OCI-LY1 (cell line): ENCODE measurements around the gene CEP68.

Experiments used
- H2AFZ ChIP-seq: fragments of 200-600 bp; sonication (generic), shearing (Covaris generic); 2 replicates; pipeline ENCODE4 v1.6.0; 2014; ENCODE audit warnings: antibody characterized with exemption, mild to moderate bottlenecking, low read length
- H3F3A ChIP-seq: fragments of 200-600 bp; sonication (generic), shearing (Covaris generic); 2 replicates; pipeline ENCODE4 v1.6.0; 2014; ENCODE audit warnings: mild to moderate bottlenecking, antibody characterized with exemption, low read length, moderate library complexity; ENCODE audit not compliant: insufficient read depth
- H3K27ac ChIP-seq: fragments of 200-600 bp; sonication (generic); 2 replicates; pipeline ENCODE4 v1.5.1; 2014; ENCODE audit warnings: low read length, mixed run types, mild to moderate bottlenecking, low read depth; ENCODE audit not compliant: poor library complexity, severe bottlenecking
- H3K27me3 ChIP-seq: fragments of 200-600 bp; sonication (generic); 2 replicates; pipeline ENCODE4 v1.6.0; 2014; ENCODE audit warnings: antibody characterized with exemption, mild to moderate bottlenecking, low read length, moderate library complexity; ENCODE audit not compliant: insufficient read depth
- H3K36me3 ChIP-seq: fragments of 200-600 bp; sonication (generic); 2 replicates; pipeline ENCODE4 v1.6.1; 2014; ENCODE audit warnings: mild to moderate bottlenecking, antibody characterized with exemption, low read length, moderate library complexity, mixed read lengths; ENCODE audit not compliant: insufficient read depth
- H3K4me1 ChIP-seq: fragments of 200-600 bp; sonication (generic); 2 replicates; pipeline ENCODE4 v1.5.1; 2014; ENCODE audit warnings: mild to moderate bottlenecking, low read length, moderate library complexity; ENCODE audit not compliant: insufficient read depth, severe bottlenecking
- H3K4me2 ChIP-seq: fragments of 200-600 bp; sonication (generic), shearing (Covaris generic); 2 replicates; pipeline ENCODE4 v1.6.1; 2014; ENCODE audit warnings: low read length
- H3K4me3 ChIP-seq: fragments of 200-600 bp; sonication (generic); 2 replicates; pipeline ENCODE4 v1.5.1; 2014; ENCODE audit warnings: low read length, low read depth, mild to moderate bottlenecking, mixed read lengths; ENCODE audit not compliant: poor library complexity, severe bottlenecking
- H3K79me2 ChIP-seq: fragments of 200-600 bp; shearing (Covaris generic); 2 replicates; pipeline ENCODE4 v1.6.1; 2016; ENCODE audit warnings: mixed run types, low read length, mixed read lengths; ENCODE audit not compliant: insufficient read depth
- H3K9ac ChIP-seq: fragments of 200-600 bp; sonication (generic), shearing (Covaris generic); 2 replicates; pipeline ENCODE4 v1.6.1; 2014; ENCODE audit warnings: mild to moderate bottlenecking, low read length, mixed read lengths
- H3K9me2 ChIP-seq: fragments of 200-600 bp; sonication (generic), shearing (Covaris generic); 2 replicates; pipeline ENCODE4 v1.6.1; 2014; ENCODE audit warnings: low read depth, mild to moderate bottlenecking, low read length, mixed read lengths
- H3K9me3 ChIP-seq: fragments of 200-600 bp; shearing (Covaris generic); 2 replicates; pipeline ENCODE4 v1.6.1; 2014; ENCODE audit warnings: low read length, mixed read lengths
- H4K20me1 ChIP-seq: fragments of 200-600 bp; sonication (generic), shearing (Covaris generic); 2 replicates; pipeline ENCODE4 v1.6.0; 2016; ENCODE audit warnings: mild to moderate bottlenecking, low read length; ENCODE audit not compliant: insufficient read depth
- EZH2 ChIP-seq: fragments of 200-600 bp; sonication (generic), shearing (Covaris generic); IDR thresholded peaks from 2 replicates; pipeline ENCODE4 v1.8.0; 2017; ENCODE audit warnings: borderline replicate concordance, mixed run types, mild to moderate bottlenecking, antibody characterized with exemption, low read length, moderate library complexity, mixed read lengths
- TF ChIP-seq, protein P1 (sequence below): fragments of 200-600 bp; sonication (generic), shearing (Covaris generic); IDR thresholded peaks from 2 replicates; pipeline ENCODE4 v1.5.1; 2017; ENCODE audit warnings: mild to moderate bottlenecking, antibody characterized with exemption, low read length, moderate library complexity, mixed read lengths

Gene CEP68

DNA sequence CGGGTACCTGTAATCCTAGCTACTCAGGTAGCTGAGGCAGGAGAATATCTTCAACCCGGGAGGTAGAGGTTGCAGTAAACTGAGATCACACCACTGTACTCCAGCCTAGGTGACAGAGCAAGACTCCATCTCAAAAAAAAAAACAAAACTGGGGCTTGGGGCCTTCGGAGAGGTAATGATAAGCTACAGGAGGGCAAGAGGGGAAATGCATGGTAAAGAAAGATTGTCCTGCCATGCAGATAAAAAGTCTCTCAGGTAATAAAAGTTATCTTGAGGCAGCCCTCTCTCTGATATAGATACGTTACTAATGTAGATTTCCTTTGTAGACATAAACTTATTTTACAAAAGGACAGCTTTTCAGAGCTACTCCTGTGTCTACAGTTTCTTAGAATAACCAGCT lies 77.4 kb downstream of the CEP68 start:
- H2AFZ ChIP-seq: no peak overlapping the region
- no peaks in the 10 kb centered on the region for H3K36me3 ChIP-seq
- no peak overlapping the region for H3K27ac ChIP-seq
- TF ChIP-seq, protein P1, sequence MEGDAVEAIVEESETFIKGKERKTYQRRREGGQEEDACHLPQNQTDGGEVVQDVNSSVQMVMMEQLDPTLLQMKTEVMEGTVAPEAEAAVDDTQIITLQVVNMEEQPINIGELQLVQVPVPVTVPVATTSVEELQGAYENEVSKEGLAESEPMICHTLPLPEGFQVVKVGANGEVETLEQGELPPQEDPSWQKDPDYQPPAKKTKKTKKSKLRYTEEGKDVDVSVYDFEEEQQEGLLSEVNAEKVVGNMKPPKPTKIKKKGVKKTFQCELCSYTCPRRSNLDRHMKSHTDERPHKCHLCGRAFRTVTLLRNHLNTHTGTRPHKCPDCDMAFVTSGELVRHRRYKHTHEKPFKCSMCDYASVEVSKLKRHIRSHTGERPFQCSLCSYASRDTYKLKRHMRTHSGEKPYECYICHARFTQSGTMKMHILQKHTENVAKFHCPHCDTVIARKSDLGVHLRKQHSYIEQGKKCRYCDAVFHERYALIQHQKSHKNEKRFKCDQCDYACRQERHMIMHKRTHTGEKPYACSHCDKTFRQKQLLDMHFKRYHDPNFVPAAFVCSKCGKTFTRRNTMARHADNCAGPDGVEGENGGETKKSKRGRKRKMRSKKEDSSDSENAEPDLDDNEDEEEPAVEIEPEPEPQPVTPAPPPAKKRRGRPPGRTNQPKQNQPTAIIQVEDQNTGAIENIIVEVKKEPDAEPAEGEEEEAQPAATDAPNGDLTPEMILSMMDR: no peak
- TF ChIP-seq EZH2: no peak
- peaks cover 8% of the 10 kb centered on the region for H3K4me1 ChIP-seq
- H3K4me3 ChIP-seq: no peak overlapping the region
- H3K9me2 ChIP-seq: no peaks in the 10 kb centered on the region
- H3K27me3 ChIP-seq: no peaks in the 10 kb centered on the region
- H3K9me3 ChIP-seq: no peaks in the 10 kb centered on the region
- H4K20me1 ChIP-seq: no peaks in the 10 kb centered on the region
- H3K9ac ChIP-seq: no peak overlapping the region
- H3F3A ChIP-seq: no peaks in the 10 kb centered on the region
- H3K79me2 ChIP-seq: peaks cover 10% of the 10 kb centered on the region
- H3K4me2 ChIP-seq: no peak overlapping the region

DNA sequence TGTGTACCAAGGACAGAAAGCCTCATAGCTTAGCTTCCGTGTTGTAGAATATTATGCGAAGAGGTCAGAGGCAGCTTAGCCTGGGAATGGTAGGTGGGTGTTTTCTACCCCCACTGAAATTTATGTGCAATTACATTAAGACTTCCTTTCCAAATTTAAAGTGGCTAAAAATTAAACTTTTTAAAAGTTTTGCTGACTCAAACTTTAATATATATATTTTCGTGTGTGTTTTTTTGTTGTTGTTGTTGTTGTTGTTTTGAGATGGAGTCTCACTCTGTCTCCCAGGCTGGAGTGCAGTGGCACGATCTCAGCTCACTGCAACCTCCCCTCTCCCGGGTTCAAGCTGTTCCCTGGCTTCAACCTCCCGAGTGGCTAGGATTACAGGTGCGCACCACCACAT lies 77.9 kb downstream of the CEP68 start:
- peaks cover 5% of the 10 kb centered on the region for H3K4me1 ChIP-seq
- H3K9ac ChIP-seq: no peak overlapping the region
- TF ChIP-seq, protein P1: no peak
- no peak for TF ChIP-seq EZH2
- H3K27ac ChIP-seq: no peak overlapping the region
- no peaks in the 10 kb centered on the region for H3K27me3 ChIP-seq
- H3K36me3 ChIP-seq: no peaks in the 10 kb centered on the region
- H2AFZ ChIP-seq: no peak overlapping the region
- no peaks in the 10 kb centered on the region for H4K20me1 ChIP-seq
- H3F3A ChIP-seq: no peaks in the 10 kb centered on the region
- no peaks in the 10 kb centered on the region for H3K9me3 ChIP-seq
- H3K4me2 ChIP-seq: no peak overlapping the region
- H3K9me2 ChIP-seq: no peaks in the 10 kb centered on the region
- H3K79me2 ChIP-seq: peaks cover 5% of the 10 kb centered on the region
- no peak overlapping the region for H3K4me3 ChIP-seq

GRCh38 chr2:65136253-65136652 lies 80.0 kb downstream of the CEP68 start:
- H2AFZ ChIP-seq: no peak overlapping the region
- no peaks in the 10 kb centered on the region for H3K36me3 ChIP-seq
- H3K9me2 ChIP-seq: no peaks in the 10 kb centered on the region
- H3K9ac ChIP-seq: no peak overlapping the region
- no peak overlapping the region for H3K4me3 ChIP-seq
- H3K27me3 ChIP-seq: no peaks in the 10 kb centered on the region
- no peaks in the 10 kb centered on the region for H3K4me1 ChIP-seq
- H3K4me2 ChIP-seq: no peak overlapping the region
- H3K9me3 ChIP-seq: no peaks in the 10 kb centered on the region
- H3K27ac ChIP-seq: no peak overlapping the region
- H3F3A ChIP-seq: no peaks in the 10 kb centered on the region
- no peaks in the 10 kb centered on the region for H4K20me1 ChIP-seq
- no peaks in the 10 kb centered on the region for H3K79me2 ChIP-seq
- TF ChIP-seq, protein P1: no peak
- no peak for TF ChIP-seq EZH2
